ENCODE measurements around the gene GLIS2. TPM values are rescaled to one million over a fixed set of nuclear protein-coding genes. Genes with fewer than 3 reads are reported as not detected.

GLIS2 gene
- total RNA-seq, 1 experiment from 2014 or later: 23.0 TPM

DNA sequence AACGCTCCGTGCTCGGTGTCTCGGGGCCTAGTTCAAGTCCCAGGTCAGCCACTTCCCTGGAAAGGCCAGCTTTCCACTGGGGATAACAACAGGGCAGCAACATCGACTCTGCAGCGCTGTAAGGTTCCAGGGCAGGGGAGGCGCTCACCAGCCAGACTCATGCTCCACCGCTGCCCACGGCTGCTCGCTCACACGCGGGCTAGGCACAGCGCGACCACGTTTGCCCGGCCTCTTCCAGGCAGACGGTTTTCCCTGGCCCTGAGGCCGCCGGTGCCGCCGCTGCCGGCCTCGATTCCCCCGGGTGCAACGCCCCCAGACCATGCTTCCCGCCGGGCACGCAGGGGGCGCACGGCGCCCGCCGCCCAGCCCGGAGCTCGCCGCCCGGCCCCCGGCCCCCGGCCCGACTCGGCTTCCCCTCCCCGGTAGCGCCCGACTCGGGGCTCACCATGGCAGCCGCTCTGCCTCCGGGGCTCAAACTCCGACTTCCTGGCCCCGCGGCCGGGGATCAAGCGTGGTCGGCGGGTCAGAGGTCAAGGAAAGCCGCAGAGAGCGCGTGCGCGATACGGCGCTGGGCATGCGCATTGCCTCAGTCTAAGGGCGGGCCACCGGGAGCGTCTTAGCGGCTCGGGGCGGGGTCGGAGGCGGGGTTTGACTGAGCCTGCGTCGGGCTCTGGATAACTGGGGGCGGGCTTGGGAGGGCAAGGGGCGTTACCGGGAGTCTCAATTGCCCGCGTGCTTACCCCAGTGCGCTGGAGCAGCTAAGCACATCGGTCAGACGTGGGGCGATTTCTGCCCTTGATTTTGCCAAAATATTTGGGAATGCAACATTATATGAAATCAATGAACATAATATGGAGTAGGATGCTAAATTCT lies 35.2 kb downstream of the GLIS2 start, which contains the start of gene PAM16 (continued):
- TF ChIP-seq, protein P1, sequence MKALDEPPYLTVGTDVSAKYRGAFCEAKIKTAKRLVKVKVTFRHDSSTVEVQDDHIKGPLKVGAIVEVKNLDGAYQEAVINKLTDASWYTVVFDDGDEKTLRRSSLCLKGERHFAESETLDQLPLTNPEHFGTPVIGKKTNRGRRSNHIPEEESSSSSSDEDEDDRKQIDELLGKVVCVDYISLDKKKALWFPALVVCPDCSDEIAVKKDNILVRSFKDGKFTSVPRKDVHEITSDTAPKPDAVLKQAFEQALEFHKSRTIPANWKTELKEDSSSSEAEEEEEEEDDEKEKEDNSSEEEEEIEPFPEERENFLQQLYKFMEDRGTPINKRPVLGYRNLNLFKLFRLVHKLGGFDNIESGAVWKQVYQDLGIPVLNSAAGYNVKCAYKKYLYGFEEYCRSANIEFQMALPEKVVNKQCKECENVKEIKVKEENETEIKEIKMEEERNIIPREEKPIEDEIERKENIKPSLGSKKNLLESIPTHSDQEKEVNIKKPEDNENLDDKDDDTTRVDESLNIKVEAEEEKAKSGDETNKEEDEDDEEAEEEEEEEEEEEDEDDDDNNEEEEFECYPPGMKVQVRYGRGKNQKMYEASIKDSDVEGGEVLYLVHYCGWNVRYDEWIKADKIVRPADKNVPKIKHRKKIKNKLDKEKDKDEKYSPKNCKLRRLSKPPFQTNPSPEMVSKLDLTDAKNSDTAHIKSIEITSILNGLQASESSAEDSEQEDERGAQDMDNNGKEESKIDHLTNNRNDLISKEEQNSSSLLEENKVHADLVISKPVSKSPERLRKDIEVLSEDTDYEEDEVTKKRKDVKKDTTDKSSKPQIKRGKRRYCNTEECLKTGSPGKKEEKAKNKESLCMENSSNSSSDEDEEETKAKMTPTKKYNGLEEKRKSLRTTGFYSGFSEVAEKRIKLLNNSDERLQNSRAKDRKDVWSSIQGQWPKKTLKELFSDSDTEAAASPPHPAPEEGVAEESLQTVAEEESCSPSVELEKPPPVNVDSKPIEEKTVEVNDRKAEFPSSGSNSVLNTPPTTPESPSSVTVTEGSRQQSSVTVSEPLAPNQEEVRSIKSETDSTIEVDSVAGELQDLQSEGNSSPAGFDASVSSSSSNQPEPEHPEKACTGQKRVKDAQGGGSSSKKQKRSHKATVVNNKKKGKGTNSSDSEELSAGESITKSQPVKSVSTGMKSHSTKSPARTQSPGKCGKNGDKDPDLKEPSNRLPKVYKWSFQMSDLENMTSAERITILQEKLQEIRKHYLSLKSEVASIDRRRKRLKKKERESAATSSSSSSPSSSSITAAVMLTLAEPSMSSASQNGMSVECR (CRISPR knock-in tag; IDR thresholded peaks at IDR 0.05; ENCODE audit: borderline replicate concordance): 0 out of 2 replicates have a peak, but pooled peaks have one; percentile 34
- TF ChIP-seq ATF1 (CRISPR knock-in tag; IDR thresholded peaks at IDR 0.05) (0 out of 2 replicates have a peak, but pooled peaks have one; percentile 46), CREB1 (CRISPR knock-in tag; IDR thresholded peaks at IDR 0.05) (peak; percentile 33; the same call in 1 of the 2 replicates), CREM (CRISPR knock-in tag; IDR thresholded peaks at IDR 0.05) (no peak), GTF2I (CRISPR knock-in tag; conservative IDR thresholded peaks at IDR 0.05) (no peak), ZBTB21 (CRISPR knock-in tag; IDR thresholded peaks at IDR 0.05; ENCODE audit: borderline replicate concordance) (no peak), NR1H2 (CRISPR knock-in tag; IDR thresholded peaks at IDR 0.05) (no peak), TEAD4 (CRISPR knock-in tag; IDR thresholded peaks at IDR 0.05) (no peak)
- TF ChIP-seq, protein P2, sequence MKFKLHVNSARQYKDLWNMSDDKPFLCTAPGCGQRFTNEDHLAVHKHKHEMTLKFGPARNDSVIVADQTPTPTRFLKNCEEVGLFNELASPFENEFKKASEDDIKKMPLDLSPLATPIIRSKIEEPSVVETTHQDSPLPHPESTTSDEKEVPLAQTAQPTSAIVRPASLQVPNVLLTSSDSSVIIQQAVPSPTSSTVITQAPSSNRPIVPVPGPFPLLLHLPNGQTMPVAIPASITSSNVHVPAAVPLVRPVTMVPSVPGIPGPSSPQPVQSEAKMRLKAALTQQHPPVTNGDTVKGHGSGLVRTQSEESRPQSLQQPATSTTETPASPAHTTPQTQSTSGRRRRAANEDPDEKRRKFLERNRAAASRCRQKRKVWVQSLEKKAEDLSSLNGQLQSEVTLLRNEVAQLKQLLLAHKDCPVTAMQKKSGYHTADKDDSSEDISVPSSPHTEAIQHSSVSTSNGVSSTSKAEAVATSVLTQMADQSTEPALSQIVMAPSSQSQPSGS (CRISPR knock-in tag; IDR thresholded peaks at IDR 0.05; ENCODE audit: borderline replicate concordance, low read depth): no peak
- TF ChIP-seq, protein P3, sequence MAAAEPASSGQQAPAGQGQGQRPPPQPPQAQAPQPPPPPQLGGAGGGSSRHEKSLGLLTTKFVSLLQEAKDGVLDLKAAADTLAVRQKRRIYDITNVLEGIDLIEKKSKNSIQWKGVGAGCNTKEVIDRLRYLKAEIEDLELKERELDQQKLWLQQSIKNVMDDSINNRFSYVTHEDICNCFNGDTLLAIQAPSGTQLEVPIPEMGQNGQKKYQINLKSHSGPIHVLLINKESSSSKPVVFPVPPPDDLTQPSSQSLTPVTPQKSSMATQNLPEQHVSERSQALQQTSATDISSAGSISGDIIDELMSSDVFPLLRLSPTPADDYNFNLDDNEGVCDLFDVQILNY (CRISPR knock-in tag; IDR thresholded peaks at IDR 0.05): 0 out of 2 replicates have a peak, but pooled peaks have one; percentile 14
- TF ChIP-seq, protein P4, sequence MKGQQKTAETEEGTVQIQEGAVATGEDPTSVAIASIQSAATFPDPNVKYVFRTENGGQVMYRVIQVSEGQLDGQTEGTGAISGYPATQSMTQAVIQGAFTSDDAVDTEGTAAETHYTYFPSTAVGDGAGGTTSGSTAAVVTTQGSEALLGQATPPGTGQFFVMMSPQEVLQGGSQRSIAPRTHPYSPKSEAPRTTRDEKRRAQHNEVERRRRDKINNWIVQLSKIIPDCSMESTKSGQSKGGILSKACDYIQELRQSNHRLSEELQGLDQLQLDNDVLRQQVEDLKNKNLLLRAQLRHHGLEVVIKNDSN (CRISPR knock-in tag; IDR thresholded peaks at IDR 0.05): no peak

DNA sequence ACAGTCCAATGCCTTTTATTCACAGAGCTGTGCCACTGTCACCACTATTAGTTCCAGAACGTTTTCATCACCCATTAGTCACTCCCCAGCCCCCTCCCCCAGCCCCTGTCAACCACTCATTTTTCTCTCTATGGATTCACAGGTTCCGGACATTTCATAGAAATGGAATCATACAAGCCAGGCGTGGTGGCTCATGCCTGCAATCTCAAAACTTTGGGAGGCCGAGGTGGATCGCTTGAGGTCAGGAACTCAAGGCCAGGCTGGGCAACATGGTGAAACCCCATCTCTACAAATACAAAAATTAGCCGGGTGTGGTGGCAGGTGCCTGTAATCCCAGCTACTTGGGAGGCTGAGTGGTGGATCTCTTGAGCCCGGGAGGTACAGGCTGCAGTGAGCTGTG lies 36.0 kb downstream of the GLIS2 start:
- Mint-ChIP-seq H3K4me1 (peaks cover 11% of the 10 kb centered on the region), H3K9me3 (no peaks in the 10 kb centered on the region), H3K27ac (no peak overlapping the region; the same call in 1 of the 2 replicates), H3K27me3 (ENCODE audit: low read depth) (0 out of 2 replicates have a peak, but pooled peaks cover 3% of the 10 kb centered on the region), H3K36me3 (peaks cover 4% of the 10 kb centered on the region; the same call in 1 of the 2 replicates), H3K4me3 (peak overlapping the region; percentile 95; the same call in 1 of the 2 replicates)
- TF ChIP-seq, protein P5, sequence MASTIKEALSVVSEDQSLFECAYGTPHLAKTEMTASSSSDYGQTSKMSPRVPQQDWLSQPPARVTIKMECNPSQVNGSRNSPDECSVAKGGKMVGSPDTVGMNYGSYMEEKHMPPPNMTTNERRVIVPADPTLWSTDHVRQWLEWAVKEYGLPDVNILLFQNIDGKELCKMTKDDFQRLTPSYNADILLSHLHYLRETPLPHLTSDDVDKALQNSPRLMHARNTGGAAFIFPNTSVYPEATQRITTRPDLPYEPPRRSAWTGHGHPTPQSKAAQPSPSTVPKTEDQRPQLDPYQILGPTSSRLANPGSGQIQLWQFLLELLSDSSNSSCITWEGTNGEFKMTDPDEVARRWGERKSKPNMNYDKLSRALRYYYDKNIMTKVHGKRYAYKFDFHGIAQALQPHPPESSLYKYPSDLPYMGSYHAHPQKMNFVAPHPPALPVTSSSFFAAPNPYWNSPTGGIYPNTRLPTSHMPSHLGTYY (CRISPR knock-in tag; IDR thresholded peaks at IDR 0.05): no peak
- TF ChIP-seq ZNF138 (CRISPR knock-in tag; conservative IDR thresholded peaks at IDR 0.05) (no peak), ZNF232 (CRISPR knock-in tag; IDR thresholded peaks at IDR 0.05) (no peak), ZNF423 (CRISPR knock-in tag; IDR thresholded peaks at IDR 0.05) (no peak), ZNF219 (CRISPR knock-in tag; IDR thresholded peaks at IDR 0.05; ENCODE audit: borderline replicate concordance) (no peak), ZNF671 (CRISPR knock-in tag; IDR thresholded peaks at IDR 0.05) (no peak), SMAD3 (CRISPR knock-in tag; IDR thresholded peaks at IDR 0.05; ENCODE audit: borderline replicate concordance) (no peak)
- TF ChIP-seq, protein P3 (CRISPR knock-in tag; IDR thresholded peaks at IDR 0.05): no peak
- TF ChIP-seq, protein P6, sequence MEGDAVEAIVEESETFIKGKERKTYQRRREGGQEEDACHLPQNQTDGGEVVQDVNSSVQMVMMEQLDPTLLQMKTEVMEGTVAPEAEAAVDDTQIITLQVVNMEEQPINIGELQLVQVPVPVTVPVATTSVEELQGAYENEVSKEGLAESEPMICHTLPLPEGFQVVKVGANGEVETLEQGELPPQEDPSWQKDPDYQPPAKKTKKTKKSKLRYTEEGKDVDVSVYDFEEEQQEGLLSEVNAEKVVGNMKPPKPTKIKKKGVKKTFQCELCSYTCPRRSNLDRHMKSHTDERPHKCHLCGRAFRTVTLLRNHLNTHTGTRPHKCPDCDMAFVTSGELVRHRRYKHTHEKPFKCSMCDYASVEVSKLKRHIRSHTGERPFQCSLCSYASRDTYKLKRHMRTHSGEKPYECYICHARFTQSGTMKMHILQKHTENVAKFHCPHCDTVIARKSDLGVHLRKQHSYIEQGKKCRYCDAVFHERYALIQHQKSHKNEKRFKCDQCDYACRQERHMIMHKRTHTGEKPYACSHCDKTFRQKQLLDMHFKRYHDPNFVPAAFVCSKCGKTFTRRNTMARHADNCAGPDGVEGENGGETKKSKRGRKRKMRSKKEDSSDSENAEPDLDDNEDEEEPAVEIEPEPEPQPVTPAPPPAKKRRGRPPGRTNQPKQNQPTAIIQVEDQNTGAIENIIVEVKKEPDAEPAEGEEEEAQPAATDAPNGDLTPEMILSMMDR (IDR thresholded peaks at IDR 0.05): no peak
- DNase-seq (ENCODE audit: low spot score) (no peak), ATAC-seq (no peak)
- POLR2A ChIA-PET: interaction anchor here (1.1 to 2.0 kb wide), 4 partner anchors 19 to 79 kb away, joined by 3 to 11 read pairs (median 4); partner anchors contain the start of genes TFAP4 and VASN
- CTCF ChIA-PET: interaction anchor here (0.9 to 5.7 kb wide), 16 partner anchors 8 to 98 kb away, joined by 3 to 102 read pairs (median 8); no protein-coding TSS in a partner anchor
